GM19025 (cell line): Measurements from ENCODE around the gene DTX2.
A peak's percentile ranks its signal among the peaks of the same experiment; 100 is the strongest.
"Not testable (repeated sequence)": the region's sequence is repeated elsewhere in the genome, so short reads cannot be mapped to it uniquely, and the experiment has no call there.

Experiments used
- ATAC-seq: cut with Tn5 transposase; IDR thresholded peaks from one replicate; pipeline ENCODE4 v1.9.1; 2021; ENCODE audit warnings: mild to moderate bottlenecking, low read depth, moderate library complexity; ENCODE audit not compliant: unreplicated experiment

The DTX2 gene

DNA sequence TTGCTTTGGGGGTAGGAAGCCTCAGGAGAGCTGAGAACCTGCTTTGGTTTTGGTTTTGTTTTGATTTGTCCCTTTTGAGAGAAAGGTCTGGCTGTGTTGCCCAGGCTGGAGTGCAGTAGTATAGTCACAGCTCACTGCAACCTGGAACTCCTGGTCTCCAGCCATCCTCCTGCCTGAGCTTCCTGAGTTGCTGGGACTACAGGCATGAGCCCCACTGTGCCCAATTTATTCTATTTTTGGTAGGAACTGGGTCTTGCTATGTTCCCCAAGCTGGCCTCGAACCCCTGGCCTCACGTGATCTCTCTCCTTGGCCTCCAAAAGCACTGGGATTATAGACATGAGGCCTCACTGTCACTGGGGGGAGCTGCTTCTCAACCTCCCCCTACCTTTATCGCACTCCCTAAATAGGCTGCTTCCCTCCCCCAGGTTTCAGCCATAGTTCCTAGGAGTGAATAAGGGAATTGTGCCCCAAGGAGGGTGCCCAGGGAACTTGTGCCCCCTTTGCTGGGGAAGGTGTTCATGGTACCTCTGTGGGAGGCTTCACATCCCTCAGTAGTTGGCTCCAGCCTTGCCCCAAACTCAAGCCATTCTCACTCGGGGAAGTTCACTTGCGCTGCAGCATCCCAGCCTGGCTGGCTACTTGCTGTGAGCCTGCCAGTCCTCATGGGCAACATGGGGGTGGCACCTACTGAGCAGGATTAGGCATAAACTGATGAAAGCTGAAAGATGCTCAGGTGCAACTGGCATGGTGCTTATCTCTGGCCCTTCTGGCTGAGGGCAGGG lies 18.7 kb upstream of the DTX2 start:
- ATAC-seq, result not testable (repeated sequence)

- ATAC-seq, result not testable (repeated sequence)
Observed at GRCh38 chr7:76443846-76444245, 17.7 kb upstream of the DTX2 start.

DNA sequence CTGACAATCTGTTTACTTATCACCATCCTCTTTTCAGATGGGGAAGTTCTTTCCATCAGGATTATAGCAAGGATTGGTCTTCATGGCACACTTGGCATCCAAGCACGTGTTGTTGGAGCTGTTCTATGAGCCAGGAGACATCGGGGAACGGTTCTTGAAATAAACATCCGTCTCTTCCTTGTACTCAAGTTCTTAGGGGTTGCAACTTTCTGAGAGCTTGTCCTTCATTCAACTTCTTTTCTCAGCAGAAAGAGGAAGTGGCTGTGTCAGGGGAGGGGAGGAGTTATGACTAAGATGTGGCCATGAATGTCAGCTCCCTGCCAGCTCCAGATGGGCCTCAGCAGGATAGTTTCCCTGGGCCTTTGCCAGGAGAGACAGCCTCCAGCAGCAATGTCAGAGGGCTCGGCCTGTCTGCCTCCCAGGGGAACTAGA lies 15.9 kb upstream of the DTX2 start:
- peak; percentile 72 for ATAC-seq

DNA sequence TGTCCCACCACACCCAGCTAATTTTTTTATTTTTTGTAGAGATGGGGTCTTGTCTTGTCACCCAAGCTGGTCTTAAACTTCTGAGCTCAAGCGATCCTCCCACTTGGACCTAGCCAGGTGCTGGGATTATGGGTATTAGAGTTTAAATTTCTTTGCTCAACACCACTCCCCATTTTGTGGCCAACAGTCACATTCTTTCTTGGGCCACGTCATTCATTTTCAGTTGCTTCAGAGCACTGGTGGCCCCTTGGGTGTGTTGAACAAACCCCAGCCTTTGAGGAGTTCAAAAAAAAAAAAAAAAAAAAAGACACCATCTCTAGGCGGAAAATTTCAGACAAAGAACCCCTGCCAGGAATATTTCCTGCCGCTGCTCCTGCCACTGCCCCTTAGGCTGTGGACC lies 4.5 kb upstream of the DTX2 start:
- ATAC-seq, result not testable (repeated sequence)

DNA sequence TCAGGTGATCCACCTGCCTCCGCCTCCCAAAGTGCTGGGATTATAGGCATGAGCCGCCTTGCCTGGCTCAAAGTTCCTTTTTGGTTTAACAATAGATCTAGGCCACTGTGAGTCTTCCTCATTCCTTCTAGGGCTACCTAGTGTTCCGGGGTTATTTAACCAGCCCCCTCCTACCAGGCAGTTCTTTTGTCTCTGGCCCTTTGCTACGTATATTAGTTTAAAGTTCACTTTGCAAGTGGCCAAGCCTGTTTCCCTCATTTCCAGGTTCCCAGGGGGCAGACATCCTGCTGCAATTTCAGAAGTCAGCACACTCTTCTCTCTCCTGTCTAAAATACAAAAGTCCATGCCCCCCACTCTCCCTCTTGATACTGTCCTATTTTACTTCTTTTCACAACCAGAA lies 3.0 kb upstream of the DTX2 start:
- not testable (repeated sequence) for ATAC-seq

DNA sequence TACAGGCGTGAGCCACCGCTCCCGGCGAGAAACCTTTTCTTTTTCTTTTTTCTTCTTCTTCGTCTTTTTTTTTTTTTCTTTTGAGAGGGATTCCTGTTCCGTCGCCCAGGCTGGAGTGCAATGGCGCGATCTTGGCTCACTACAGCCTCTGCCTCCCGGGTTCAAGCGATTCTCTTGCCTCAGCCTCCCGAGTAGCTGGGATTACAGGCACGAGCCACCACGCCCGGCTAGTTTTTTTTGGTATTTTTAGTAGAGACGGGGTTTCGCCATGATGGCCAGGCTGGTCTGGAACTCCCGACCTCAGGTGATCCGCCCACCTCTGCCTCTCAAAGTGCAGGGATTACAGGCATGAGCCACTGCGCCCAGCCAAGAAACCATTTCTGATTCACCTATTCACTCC lies 742 bp upstream of the DTX2 start:
- ATAC-seq, result not testable (repeated sequence)

DNA sequence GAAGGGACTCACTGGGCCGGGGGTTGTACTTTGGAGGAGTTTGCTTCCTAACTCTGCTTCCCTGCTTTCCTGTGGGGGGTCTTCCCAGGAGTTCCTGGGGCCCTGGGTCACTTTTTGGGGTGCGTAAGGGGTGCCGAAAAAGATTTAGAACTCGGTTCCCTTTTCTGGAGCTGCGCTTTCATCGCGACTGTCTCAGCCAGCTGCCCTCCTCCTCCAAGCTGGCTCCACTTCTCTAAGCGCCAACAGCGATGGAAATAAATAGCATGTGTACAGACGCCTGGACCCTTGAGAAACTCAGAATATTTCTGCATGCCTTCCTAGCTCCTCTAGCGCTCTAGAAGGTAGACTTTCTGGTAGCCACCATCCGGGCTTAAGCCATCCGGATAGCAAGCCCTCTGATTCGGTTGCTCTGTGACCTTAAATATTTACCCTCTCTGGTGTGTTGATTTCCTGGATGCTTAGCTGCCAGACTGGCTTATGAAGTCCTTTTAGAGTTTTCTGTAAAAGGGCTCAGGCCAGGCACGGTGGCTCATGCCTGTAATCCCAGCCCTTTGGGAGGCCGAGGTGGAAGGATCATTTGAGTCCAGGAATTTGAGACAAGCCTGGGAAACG lies 868 bp downstream of the DTX2 start:
- ATAC-seq, result not testable (repeated sequence)

GRCh38 chr7:76464959-76465358 lies 3.5 kb downstream of the DTX2 start:
- ATAC-seq, result not testable (repeated sequence)

GRCh38 chr7:76465950-76466349 lies 4.4 kb downstream of the DTX2 start:
- ATAC-seq, result not testable (repeated sequence)

DNA sequence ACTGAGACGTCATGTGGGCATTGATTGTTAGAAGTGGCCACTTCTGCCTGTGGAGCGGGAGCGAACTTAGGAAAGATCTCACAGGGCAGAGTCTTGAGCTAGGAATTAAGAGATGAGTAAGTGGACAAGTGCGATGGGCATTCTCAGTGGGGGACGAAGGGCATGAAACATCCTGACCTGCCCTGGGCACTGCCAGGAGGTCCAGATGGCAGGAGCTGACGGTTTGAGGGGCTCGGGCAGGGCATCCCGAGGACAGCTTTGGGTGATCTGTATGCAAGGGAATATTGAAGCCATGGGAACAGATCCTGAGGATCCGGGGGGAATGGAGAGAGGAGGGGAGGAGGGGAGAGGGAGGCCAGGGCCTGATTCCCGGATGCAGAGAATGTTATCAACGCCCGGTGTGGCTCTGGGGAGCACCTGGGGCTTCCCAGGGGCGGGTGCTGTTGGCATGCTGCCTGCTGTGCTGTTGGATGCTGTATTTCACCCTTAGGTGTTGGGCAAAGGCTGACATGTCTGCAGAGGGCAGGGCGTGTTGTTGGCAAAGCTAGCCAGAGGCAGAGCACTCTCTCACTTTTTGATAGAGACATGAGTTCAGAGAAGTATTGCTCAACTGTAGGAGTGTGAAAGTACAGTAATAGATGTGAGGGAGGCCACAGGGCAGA lies 6.4 kb downstream of the DTX2 start:
- peak; percentile 47 for ATAC-seq

DNA sequence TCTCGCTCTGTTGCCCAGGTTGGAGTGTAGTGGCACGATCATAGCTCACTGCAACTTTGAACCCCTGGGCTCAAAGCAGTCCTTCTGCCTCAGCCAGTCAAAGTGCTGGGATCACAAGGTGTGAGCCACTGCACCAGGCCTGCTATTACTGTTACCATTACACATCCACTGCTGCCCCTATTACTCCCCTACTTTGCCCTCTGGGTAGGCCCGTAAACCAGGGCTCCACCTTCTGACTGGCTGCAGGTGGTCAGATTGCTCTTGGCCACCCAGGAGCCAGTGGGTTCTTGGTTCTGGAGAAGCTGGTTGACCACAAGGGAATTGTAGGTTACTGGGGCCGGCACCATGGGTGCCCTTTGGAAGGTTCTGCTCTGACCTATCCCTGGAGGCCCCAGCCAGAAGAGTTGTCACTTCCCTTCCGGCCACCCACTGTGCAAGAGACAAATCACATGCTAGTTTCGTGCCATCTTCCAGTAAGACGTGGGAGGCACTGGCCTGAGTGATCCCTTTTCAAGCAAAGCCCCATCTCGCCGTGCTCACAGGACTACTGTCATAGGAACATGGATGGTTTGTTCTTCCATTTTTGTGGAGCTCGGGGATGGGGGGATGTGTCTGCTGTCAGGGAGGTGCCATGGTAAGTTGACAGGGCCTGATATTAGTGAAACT lies 10.2 kb downstream of the DTX2 start:
- ATAC-seq, result not testable (repeated sequence)

GRCh38 chr7:76473097-76473496 lies 11.6 kb downstream of the DTX2 start:
- ATAC-seq, result not testable (repeated sequence)

DNA sequence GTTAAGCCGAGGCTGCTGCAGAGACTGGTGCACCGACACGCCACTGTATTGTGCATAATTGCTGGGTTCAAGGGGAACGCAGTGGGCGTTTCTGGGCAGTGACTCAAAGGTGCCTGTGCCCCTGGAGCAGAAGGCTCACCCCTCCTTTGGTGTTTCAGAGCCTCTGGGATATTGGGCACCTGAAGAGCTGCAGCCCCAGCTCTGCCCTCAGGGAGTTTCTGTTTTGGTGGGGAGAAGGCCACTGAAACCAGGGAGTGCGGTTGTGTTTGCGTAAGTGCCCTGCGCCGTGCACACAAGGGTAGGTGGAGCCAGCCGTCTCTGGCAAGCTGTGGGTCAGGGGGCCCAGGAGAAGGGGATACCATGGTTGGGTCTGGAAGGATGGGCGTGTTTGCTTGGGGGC lies 14.8 kb downstream of the DTX2 start:
- ATAC-seq, result not testable (repeated sequence)

DNA sequence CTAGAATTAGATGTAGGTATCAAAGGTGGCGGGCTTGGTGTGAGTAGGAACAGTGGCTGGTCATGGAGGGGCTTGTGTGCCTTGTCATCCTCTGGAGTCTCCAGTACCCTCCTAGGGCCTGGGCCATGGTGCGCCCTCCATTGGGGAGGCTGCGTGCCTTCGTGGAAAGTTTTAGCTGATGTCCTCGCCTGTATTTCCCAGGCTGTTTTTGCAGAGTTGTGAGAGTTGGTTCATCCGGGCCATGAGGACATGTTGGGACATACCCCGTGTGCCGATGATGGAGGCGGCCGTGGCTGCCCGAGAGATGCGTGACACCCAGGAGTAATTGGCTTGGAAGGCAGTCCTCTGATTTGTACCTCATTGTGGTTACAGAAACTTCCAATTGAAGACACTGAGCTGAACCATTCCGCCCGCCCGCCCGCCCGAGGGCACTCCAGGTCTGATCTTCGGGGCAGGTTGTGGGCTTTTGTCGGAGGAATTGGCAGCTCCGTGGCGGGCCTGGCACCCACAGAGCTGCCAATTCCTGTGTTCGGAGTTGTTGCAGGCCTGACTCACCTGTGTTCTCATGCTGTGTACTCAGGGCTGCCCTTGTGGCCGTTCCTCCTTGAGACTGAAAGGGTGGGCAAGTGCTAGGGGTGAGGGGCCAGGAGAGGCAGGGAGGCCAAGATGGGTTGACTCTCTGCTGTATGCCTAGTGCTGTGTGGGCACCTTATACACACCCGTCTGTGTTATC lies 15.4 kb downstream of the DTX2 start:
- ATAC-seq, result not testable (repeated sequence)

GRCh38 chr7:76479628-76480027 lies 18.1 kb downstream of the DTX2 start:
- not testable (repeated sequence) for ATAC-seq

DNA sequence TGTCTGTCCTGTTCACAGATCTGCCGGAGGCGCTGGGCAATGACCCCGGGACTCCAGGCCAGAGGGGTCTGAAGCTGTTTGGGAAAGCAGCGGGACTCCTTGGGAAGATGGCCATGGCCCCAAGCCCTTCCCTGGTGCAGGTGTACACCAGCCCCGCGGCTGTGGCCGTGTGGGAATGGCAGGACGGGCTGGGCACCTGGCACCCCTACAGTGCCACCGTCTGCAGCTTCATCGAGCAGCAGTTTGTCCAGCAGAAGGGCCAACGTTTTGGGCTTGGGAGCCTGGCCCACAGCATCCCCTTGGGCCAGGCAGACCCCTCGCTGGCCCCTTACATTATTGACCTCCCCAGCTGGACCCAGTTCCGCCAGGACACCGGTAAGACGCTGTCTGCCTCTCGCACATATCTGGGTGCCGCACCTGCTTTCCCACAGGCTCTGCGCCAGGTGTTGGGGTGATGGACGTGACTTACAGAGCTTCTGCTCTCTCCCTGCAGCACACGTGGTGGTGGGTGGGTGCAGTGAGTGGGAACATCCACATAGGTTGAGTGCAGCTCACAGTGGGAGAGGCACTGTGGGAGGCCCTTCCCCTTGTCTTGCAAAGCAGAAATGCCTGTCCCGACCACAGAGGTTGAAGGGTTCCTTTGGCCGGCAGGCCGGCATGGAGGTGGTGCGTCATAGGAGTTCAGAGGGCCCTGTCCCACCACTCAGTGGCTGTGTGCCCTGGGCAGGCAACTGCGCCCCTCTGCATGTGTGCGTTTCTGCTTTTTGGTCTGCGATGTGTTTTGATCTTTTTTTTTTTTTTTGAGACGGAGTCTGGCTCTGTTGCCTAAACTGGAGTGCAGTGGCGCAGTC lies 19.1 kb downstream of the DTX2 start:
- not testable (repeated sequence) for ATAC-seq

- ATAC-seq, result not testable (repeated sequence)
Observed at GRCh38 chr7:76482660-76483059, 21.2 kb downstream of the DTX2 start.

DNA sequence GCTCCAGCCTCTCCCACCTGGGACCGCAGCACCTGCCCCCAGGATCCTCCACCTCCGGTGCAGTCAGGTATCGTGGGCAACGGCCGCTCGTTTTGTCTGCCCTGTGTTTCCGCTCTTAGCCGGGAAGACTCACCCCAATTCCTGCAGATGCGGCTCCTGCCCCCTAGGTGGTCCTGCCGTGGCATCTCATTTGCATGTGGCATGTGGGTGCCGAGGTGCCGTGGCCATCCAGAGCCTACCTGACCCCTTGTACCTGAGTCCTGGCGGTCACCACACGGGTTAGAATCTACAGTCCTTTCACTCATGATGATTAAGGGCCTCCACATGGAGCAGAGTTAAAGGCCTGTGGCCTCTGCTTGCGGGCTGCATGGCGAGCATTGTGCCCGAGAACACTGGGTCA lies 21.6 kb downstream of the DTX2 start:
- ATAC-seq, result not testable (repeated sequence)

- ATAC-seq, result not testable (repeated sequence)
Observed at GRCh38 chr7:76484456-76484855, 22.9 kb downstream of the DTX2 start.
